GM21515 (cell line): ENCODE data around the gene BPGM.
"Not testable (repeated sequence)": the region's sequence is repeated elsewhere in the genome, so short reads cannot be mapped to it uniquely, and the experiment has no call there.

Experiments
- ATAC-seq: cut with Tn5 transposase; IDR thresholded peaks from one replicate; pipeline ENCODE4 v1.9.1; 2021; ENCODE audit not compliant: unreplicated experiment

BPGM gene

GRCh38 chr7:134662166-134662870 lies 15.7 kb downstream of the BPGM start:
- ATAC-seq: no peak

- ATAC-seq: no peak
Measured at GRCh38 chr7:134662871-134663205, 16.2 kb downstream of the BPGM start.

- not testable (repeated sequence) for ATAC-seq
Measured at GRCh38 chr7:134665045-134665444, 18.4 kb downstream of the BPGM start.

- no peak for ATAC-seq
Measured at GRCh38 chr7:134667899-134668298, 21.2 kb downstream of the BPGM start.

GRCh38 chr7:134669388-134669787 lies 22.7 kb downstream of the BPGM start:
- ATAC-seq: no peak

- ATAC-seq: peak; percentile 70
Measured at GRCh38 chr7:134669845-134670373, 23.3 kb downstream of the BPGM start.

GRCh38 chr7:134671609-134672008 lies 25.0 kb downstream of the BPGM start:
- no peak for ATAC-seq

- no peak for ATAC-seq
Measured at GRCh38 chr7:134674424-134674823, 27.8 kb downstream of the BPGM start.

GRCh38 chr7:134676743-134677142 lies 30.1 kb downstream of the BPGM start:
- ATAC-seq: no peak

GRCh38 chr7:134678115-134678514 lies 31.5 kb downstream of the BPGM start:
- ATAC-seq: no peak

- ATAC-seq: no peak
Measured at GRCh38 chr7:134679006-134679405, 32.4 kb downstream of the BPGM start.

GRCh38 chr7:134684165-134684564 lies 37.5 kb downstream of the BPGM start:
- no peak for ATAC-seq

GRCh38 chr7:134685250-134685649 lies 38.6 kb downstream of the BPGM start:
- ATAC-seq: no peak

GRCh38 chr7:134686786-134687185 lies 40.1 kb downstream of the BPGM start:
- no peak for ATAC-seq

GRCh38 chr7:134689550-134689949 lies 42.9 kb downstream of the BPGM start:
- not testable (repeated sequence) for ATAC-seq

GRCh38 chr7:134690016-134690415 lies 43.4 kb downstream of the BPGM start:
- no peak for ATAC-seq

- ATAC-seq: no peak
Measured at GRCh38 chr7:134690614-134691504, 44.2 kb downstream of the BPGM start.

GRCh38 chr7:134691546-134692343 lies 45.1 kb downstream of the BPGM start:
- no peak for ATAC-seq

- ATAC-seq: no peak
Measured at GRCh38 chr7:134692344-134692705, 45.7 kb downstream of the BPGM start.

- no peak for ATAC-seq
Measured at GRCh38 chr7:134693256-134693655, 46.6 kb downstream of the BPGM start.

- no peak for ATAC-seq
Measured at GRCh38 chr7:134694299-134694698, 47.6 kb downstream of the BPGM start.
